Liver (tissue), 9 donors: ENCODE results near the gene MYH2. TPM values are rescaled to one million over a fixed set of nuclear protein-coding genes. Genes with fewer than 3 reads are reported as not detected.

Experiments used
- DNase-seq: peaks from one replicate; pipeline ENCODE4 v3.0.0-alpha.2; 2017; ENCODE audit warnings: low spot score
- H3K27ac ChIP-seq, 2 donors: one replicate each; pipeline ENCODE4 v1.7.0; 2013; ENCODE audit warnings: inconsistent platforms in 2 of 2, low read length in 2 of 2, control low read depth in 1 of 2, low read depth in 1 of 2, mild to moderate bottlenecking in 1 of 2
- H3K27me3 ChIP-seq, 4 donors: one replicate each; pipeline versions ENCODE4 v1.6.1 to v1.7.0; 2013; ENCODE audit warnings: low read length in 3 of 4, inconsistent platforms in 1 of 4, mild to moderate bottlenecking in 1 of 4, moderate library complexity in 1 of 4; ENCODE audit not compliant: control insufficient read depth in 4 of 4, insufficient read depth in 4 of 4
- H3K36me3 ChIP-seq, 4 donors: one replicate each; pipeline versions ENCODE4 v1.6.1 to v1.7.0; 2013; ENCODE audit warnings: low read length in 3 of 4, mild to moderate bottlenecking in 3 of 4, low read depth in 1 of 4, moderate library complexity in 1 of 4; ENCODE audit not compliant: control insufficient read depth in 4 of 4, insufficient read depth in 3 of 4
- H3K4me1 ChIP-seq, 4 donors: one replicate each; pipeline versions ENCODE4 v1.6.1 to v1.7.0; 2013; ENCODE audit warnings: low read length in 3 of 4, mild to moderate bottlenecking in 3 of 4, moderate library complexity in 1 of 4; ENCODE audit not compliant: control insufficient read depth in 4 of 4, insufficient read depth in 4 of 4
- H3K4me3 ChIP-seq, 3 donors: one replicate each; pipeline versions ENCODE4 v1.6.1 to v1.7.0; 2013; ENCODE audit warnings: low read length in 3 of 3, control low read depth in 1 of 3, low read depth in 1 of 3, mild to moderate bottlenecking in 1 of 3
- H3K9ac ChIP-seq, 2 donors: one replicate each; pipeline ENCODE4 v1.7.0; 2013; ENCODE audit warnings: low read length in 2 of 2, mild to moderate bottlenecking in 2 of 2, moderate library complexity in 2 of 2, control low read depth in 1 of 2, low read depth in 1 of 2
- H3K9me3 ChIP-seq, 4 donors: one replicate each; pipeline versions ENCODE4 v1.6.1 to v1.7.0; 2013; ENCODE audit warnings: low read length in 3 of 4; ENCODE audit not compliant: control insufficient read depth in 4 of 4
- EGR1 ChIP-seq, 2 donors: IDR thresholded peaks; 2 replicates each; pipeline ENCODE4 v1.6.1; 2016 to 2018; ENCODE audit warnings: antibody characterized with exemption in 2 of 2, low read depth in 2 of 2
- FOXA1 ChIP-seq: IDR thresholded peaks from 2 replicates; pipeline ENCODE4 v1.6.1; 2016; ENCODE audit warnings: antibody characterized with exemption
- FOXA2 ChIP-seq: IDR thresholded peaks from 2 replicates; pipeline ENCODE4 v1.6.1; 2016; ENCODE audit warnings: antibody characterized with exemption
- GABPA ChIP-seq, 2 donors: IDR thresholded peaks in 1 of 2; conservative IDR thresholded peaks in 1 of 2; 2 replicates each; pipeline ENCODE4 v1.6.1; 2016; ENCODE audit warnings: antibody characterized with exemption in 2 of 2, mild to moderate bottlenecking in 1 of 2, moderate library complexity in 1 of 2
- HNF4A ChIP-seq, 2 donors: conservative IDR thresholded peaks; 2 replicates each; pipeline ENCODE4 v1.6.1; 2016; ENCODE audit warnings: antibody characterized with exemption in 2 of 2, mild to moderate bottlenecking in 2 of 2
- HNF4G ChIP-seq: IDR thresholded peaks from 2 replicates; pipeline ENCODE4 v1.6.1; 2016; ENCODE audit warnings: antibody characterized with exemption
- JUND ChIP-seq, 2 donors: IDR thresholded peaks; 2 replicates each; pipeline ENCODE4 v1.6.1; 2016; ENCODE audit warnings: antibody characterized with exemption in 2 of 2
- NR2F2 ChIP-seq: IDR thresholded peaks from 2 replicates; pipeline ENCODE4 v1.6.1; 2016; ENCODE audit warnings: antibody characterized with exemption
- RAD21 ChIP-seq, 2 donors: IDR thresholded peaks; 2 replicates each; pipeline ENCODE4 v1.6.1; 2016; ENCODE audit warnings: antibody characterized with exemption in 2 of 2, mild to moderate bottlenecking in 2 of 2
- REST ChIP-seq: IDR thresholded peaks from 2 replicates; pipeline ENCODE4 v1.6.1; 2016; ENCODE audit warnings: antibody characterized with exemption, mild to moderate bottlenecking
- RXRA ChIP-seq, 2 donors: IDR thresholded peaks; 2 replicates each; pipeline ENCODE4 v1.6.1; 2017 to 2018; ENCODE audit warnings: antibody characterized with exemption in 2 of 2, mild to moderate bottlenecking in 1 of 2
- SP1 ChIP-seq: IDR thresholded peaks from 2 replicates; pipeline ENCODE4 v1.6.1; 2018; ENCODE audit warnings: antibody characterized with exemption, mild to moderate bottlenecking
- TAF1 ChIP-seq: conservative IDR thresholded peaks from 2 replicates; pipeline ENCODE4 v1.6.1; 2016; ENCODE audit warnings: antibody characterized with exemption, mild to moderate bottlenecking
- YY1 ChIP-seq: IDR thresholded peaks from 2 replicates; pipeline ENCODE4 v1.6.1; 2016; ENCODE audit warnings: antibody characterized with exemption, mild to moderate bottlenecking
- ZBTB33 ChIP-seq: IDR thresholded peaks from 2 replicates; pipeline ENCODE4 v1.6.1; 2016; ENCODE audit warnings: antibody characterized with exemption
- WGBS: extraction: QIAGEN DNeasy Blood & Tissue Kit; methylation state at CpG from one replicate; pipeline ENCODE4 v1.1.7; 2013; 5-methylcytosine and 5-hydroxymethylcytosine counted together
- polyA plus RNA-seq, 2 donors: library from polyadenylated mRNA; stranded (reverse) in 1 of 2; unstranded in 1 of 2; fragments of 200-250 nt in 1 of 2; fragments of >200 nt in 1 of 2; fragmentation: Nextera tagmentation in 1 of 2; extraction: Ambion mirVana in 1 of 2; gene quantifications; one replicate each; pipeline versions ENCODE4 v1.2.1 to v1.2.3, GENCODE V29; 2013 to 2015
- total RNA-seq, 2 donors: library from RNA; depleted of rRNA; stranded (reverse); fragments of >200 nt; gene quantifications; one replicate each; pipeline ENCODE4 v1.2.3, GENCODE V29; 2014
- TF ChIP-seq, protein P1 (sequence below): IDR thresholded peaks from 2 replicates; pipeline ENCODE4 v1.6.1; 2016; ENCODE audit warnings: antibody characterized with exemption
- TF ChIP-seq, protein P2 (sequence below): IDR thresholded peaks from 2 replicates; pipeline ENCODE4 v1.6.1; 2016; ENCODE audit warnings: antibody characterized with exemption
- TF ChIP-seq, protein P3 (sequence below): fragments of 150-350 bp; IDR thresholded peaks from 2 replicates; pipeline ENCODE4 v1.5.1; 2017; ENCODE audit warnings: improper control_type of control experiment, low read depth, low read length; ENCODE audit not compliant: missing input control
- donor health status: healthy.
- donor health status: healthy.
- donor health status: healthy.
- donor health status: healthy.
- donor health status: healthy.

MYH2 gene
- total and polyA plus RNA-seq, 4 donors = under 0.01 to 0.23 TPM; not detected in 2

DNA sequence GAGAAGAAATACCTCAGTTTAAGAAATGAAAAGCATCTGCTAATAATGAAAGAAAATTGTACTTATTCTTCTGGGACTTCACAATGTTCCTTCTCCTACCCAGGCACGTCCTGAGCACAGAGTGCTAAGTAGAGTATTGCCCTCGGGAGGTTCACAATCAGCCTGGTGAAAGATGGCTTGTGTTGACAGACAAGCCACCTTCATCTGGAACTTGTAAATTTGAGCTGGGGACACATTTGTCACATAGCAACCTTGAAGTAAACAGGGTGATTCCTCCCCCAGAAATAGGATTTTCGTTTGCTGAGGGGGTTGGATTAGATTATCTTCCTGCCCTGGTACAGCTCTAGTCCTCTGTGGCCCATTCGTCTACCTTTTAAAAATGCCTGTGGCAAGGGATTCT lies 34.4 kb upstream of the MYH2 start (continued):
- no peak for TF ChIP-seq ZBTB33
- TF ChIP-seq FOXA2 = no peak
- TF ChIP-seq JUND (IDR thresholded peaks at IDR 0.05) = no peak
- TF ChIP-seq, protein P1, sequence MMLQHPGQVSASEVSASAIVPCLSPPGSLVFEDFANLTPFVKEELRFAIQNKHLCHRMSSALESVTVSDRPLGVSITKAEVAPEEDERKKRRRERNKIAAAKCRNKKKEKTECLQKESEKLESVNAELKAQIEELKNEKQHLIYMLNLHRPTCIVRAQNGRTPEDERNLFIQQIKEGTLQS = no peak
- TF ChIP-seq TAF1 = no peak
- no peak for TF ChIP-seq FOXA1
- TF ChIP-seq NR2F2 = no peak

DNA sequence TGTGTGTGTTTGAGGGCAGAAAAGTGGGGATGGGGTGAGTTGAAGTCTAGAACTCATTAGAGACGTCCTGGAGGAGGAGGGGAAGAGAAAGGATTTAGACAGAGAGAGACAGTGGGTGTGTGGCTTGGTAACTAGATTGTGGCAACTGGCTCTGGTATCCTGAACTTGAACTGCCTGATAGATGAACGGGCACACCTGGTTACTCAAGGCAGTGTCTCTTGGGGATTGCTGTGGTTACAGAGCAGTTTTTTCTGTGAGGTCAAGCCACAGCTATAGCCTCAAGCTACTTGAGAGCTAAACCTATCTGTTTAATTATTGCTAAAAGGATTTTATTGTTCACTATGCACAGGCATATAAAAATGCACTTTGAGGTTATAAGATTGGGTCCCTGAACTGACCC lies 29.8 kb upstream of the MYH2 start:
- TF ChIP-seq FOXA2 = no peak
- no peak for TF ChIP-seq FOXA1
- no peak for TF ChIP-seq EGR1 (IDR thresholded peaks at IDR 0.05; ENCODE audit: low read depth in 2 of 2)
- TF ChIP-seq YY1 = no peak
- no peak for TF ChIP-seq TAF1
- TF ChIP-seq RAD21 (IDR thresholded peaks at IDR 0.05) = no peak
- no peak for TF ChIP-seq SP1
- TF ChIP-seq HNF4G = no peak
- TF ChIP-seq, protein P2, sequence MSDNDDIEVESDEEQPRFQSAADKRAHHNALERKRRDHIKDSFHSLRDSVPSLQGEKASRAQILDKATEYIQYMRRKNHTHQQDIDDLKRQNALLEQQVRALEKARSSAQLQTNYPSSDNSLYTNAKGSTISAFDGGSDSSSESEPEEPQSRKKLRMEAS = no peak
- TF ChIP-seq HNF4A (conservative IDR thresholded peaks at IDR 0.05) = no peak
- TF ChIP-seq ZBTB33 = no peak
- TF ChIP-seq, protein P1 = no peak
- no peak for TF ChIP-seq GABPA (IDR thresholded peaks at IDR 0.05 in 1 of 2, conservative IDR thresholded peaks at IDR 0.05 in 1 of 2)
- no peak for TF ChIP-seq REST
- no peak for TF ChIP-seq RXRA (IDR thresholded peaks at IDR 0.05)
- no peak for TF ChIP-seq NR2F2
- TF ChIP-seq, protein P3, sequence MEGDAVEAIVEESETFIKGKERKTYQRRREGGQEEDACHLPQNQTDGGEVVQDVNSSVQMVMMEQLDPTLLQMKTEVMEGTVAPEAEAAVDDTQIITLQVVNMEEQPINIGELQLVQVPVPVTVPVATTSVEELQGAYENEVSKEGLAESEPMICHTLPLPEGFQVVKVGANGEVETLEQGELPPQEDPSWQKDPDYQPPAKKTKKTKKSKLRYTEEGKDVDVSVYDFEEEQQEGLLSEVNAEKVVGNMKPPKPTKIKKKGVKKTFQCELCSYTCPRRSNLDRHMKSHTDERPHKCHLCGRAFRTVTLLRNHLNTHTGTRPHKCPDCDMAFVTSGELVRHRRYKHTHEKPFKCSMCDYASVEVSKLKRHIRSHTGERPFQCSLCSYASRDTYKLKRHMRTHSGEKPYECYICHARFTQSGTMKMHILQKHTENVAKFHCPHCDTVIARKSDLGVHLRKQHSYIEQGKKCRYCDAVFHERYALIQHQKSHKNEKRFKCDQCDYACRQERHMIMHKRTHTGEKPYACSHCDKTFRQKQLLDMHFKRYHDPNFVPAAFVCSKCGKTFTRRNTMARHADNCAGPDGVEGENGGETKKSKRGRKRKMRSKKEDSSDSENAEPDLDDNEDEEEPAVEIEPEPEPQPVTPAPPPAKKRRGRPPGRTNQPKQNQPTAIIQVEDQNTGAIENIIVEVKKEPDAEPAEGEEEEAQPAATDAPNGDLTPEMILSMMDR = no peak
- TF ChIP-seq JUND (IDR thresholded peaks at IDR 0.05) = no peak
- H3K9me3 ChIP-seq = no peaks in the 10 kb centered on the region
- H3K27me3 ChIP-seq = peaks cover 0 to 3% (median 0%) of the 10 kb centered on the region in 4 donors
- H3K4me3 ChIP-seq = no peak overlapping the region
- WGBS = 32% methylated on average over 2 of the region's 2 CpGs
- no peaks in the 10 kb centered on the region for H3K4me1 ChIP-seq
- H3K36me3 ChIP-seq = no peaks in the 10 kb centered on the region
- DNase-seq = no peak
- H3K27ac ChIP-seq = no peak overlapping the region
- H3K9ac ChIP-seq = no peak overlapping the region
